MM.1S (cell line): Measurements from ENCODE around the gene NR5A2.

Experiments
- CTCF ChIP-seq: fragments of 300-600 bp; sonication (generic); IDR thresholded peaks from 2 replicates; pipeline ENCODE4 v1.5.1; 2016; ENCODE audit warnings: antibody characterized with exemption, low read length, mixed read lengths
- EZH2 ChIP-seq: fragments of 300-600 bp; sonication (generic); optimal IDR thresholded peaks from 2 replicates; pipeline ENCODE3; 2017; ENCODE audit warnings: low read depth, mild to moderate bottlenecking, antibody characterized with exemption, low read length, mixed read lengths
- EZH2phosphoT487 ChIP-seq: fragments of 300-600 bp; sonication (generic); IDR thresholded peaks from 2 replicates; pipeline ENCODE4 v1.6.1; 2018; ENCODE audit warnings: antibody characterized with exemption, low read length

- TF ChIP-seq CTCF (no peak), EZH2 (no peak), EZH2phosphoT487 (no peak)
Measured at GRCh38 chr1:200035956-200036618, 8.6 kb downstream of the NR5A2 start.
